GM23338 (cell line): ENCODE measurements around the gene POLA2.

Experiments
- TF ChIP-seq, protein P1 (sequence below), 2 experiments: fragments of 200-600 bp in 1 of 2; sonication (generic) in 1 of 2; conservative IDR thresholded peaks; 2 replicates each; pipeline versions ENCODE4 v1.5.1 to v1.6.1; 2016 to 2017; ENCODE audit warnings: antibody characterized with exemption in 2 of 2, low read depth in 2 of 2, mild to moderate bottlenecking in 2 of 2, moderate library complexity in 1 of 2
- TF ChIP-seq, protein P2 (sequence below): IDR thresholded peaks from one replicate; pipeline ENCODE4 v1.6.1; 2018; ENCODE audit warnings: antibody characterized with exemption; ENCODE audit not compliant: unreplicated experiment

DNA sequence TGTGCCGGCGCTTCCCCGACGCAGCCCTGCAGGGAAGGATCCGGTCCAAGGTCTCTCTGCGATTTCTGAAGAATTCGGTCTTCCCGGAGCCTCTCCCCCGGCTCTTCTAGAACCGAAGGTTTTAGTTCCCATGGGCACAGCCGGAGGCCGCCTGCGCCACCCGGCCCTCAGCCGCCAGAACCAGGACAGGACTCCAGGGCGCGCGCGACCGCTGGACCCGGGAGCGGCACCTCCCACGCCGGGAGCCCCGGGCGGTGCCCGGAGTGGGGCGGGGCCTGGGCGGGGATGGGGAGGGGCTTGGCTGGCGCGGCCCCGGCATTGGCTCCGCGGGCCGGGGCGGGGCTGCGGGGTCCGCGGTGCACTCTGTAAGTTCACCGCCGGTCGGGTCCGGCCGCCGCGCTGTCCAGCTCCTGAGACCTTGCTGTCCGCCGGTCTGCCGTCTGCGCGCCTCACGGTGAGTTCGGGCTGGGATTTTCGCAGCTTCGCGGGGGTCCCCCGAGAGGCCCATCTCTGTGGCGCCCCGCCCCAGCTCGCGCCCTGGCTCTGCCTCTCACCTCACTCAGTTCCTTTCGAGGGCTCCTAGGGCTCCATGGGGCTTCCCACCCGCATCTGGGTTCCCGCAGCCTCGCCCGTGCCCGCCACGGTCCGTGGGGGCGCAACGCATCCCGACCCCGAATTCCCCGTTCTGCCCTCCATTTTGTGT, 52.9 kb downstream of the POLA2 start, which contains the start of gene CDC42EP2:
- TF ChIP-seq, protein P1, sequence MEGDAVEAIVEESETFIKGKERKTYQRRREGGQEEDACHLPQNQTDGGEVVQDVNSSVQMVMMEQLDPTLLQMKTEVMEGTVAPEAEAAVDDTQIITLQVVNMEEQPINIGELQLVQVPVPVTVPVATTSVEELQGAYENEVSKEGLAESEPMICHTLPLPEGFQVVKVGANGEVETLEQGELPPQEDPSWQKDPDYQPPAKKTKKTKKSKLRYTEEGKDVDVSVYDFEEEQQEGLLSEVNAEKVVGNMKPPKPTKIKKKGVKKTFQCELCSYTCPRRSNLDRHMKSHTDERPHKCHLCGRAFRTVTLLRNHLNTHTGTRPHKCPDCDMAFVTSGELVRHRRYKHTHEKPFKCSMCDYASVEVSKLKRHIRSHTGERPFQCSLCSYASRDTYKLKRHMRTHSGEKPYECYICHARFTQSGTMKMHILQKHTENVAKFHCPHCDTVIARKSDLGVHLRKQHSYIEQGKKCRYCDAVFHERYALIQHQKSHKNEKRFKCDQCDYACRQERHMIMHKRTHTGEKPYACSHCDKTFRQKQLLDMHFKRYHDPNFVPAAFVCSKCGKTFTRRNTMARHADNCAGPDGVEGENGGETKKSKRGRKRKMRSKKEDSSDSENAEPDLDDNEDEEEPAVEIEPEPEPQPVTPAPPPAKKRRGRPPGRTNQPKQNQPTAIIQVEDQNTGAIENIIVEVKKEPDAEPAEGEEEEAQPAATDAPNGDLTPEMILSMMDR (conservative IDR thresholded peaks at IDR 0.05; ENCODE audit: low read depth in 2 of 2) = no peak
- TF ChIP-seq, protein P2, sequence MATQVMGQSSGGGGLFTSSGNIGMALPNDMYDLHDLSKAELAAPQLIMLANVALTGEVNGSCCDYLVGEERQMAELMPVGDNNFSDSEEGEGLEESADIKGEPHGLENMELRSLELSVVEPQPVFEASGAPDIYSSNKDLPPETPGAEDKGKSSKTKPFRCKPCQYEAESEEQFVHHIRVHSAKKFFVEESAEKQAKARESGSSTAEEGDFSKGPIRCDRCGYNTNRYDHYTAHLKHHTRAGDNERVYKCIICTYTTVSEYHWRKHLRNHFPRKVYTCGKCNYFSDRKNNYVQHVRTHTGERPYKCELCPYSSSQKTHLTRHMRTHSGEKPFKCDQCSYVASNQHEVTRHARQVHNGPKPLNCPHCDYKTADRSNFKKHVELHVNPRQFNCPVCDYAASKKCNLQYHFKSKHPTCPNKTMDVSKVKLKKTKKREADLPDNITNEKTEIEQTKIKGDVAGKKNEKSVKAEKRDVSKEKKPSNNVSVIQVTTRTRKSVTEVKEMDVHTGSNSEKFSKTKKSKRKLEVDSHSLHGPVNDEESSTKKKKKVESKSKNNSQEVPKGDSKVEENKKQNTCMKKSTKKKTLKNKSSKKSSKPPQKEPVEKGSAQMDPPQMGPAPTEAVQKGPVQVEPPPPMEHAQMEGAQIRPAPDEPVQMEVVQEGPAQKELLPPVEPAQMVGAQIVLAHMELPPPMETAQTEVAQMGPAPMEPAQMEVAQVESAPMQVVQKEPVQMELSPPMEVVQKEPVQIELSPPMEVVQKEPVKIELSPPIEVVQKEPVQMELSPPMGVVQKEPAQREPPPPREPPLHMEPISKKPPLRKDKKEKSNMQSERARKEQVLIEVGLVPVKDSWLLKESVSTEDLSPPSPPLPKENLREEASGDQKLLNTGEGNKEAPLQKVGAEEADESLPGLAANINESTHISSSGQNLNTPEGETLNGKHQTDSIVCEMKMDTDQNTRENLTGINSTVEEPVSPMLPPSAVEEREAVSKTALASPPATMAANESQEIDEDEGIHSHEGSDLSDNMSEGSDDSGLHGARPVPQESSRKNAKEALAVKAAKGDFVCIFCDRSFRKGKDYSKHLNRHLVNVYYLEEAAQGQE = peak; percentile 58
